Endothelial cell of umbilical vein (primary cell): Measurements from ENCODE around the gene IFNGR1. TPM values are rescaled to one million over a fixed set of nuclear protein-coding genes. Genes with fewer than 3 reads are reported as not detected.

ENCODE experiments used
- BruUV-seq: library from RNA; stranded (reverse); fragments of 400-500 nt; replicated peaks from 2 replicates; lab custom pipeline; 2021; lab: Mats Ljungman, UMichigan
- CTCF ChIA-PET: fragments of 300-600, 350-600 bp; sonication (Branson Sonifier 250); formaldehyde crosslinking; loops from one replicate; lab custom pipeline; 2021; ENCODE audit warnings: antibody characterized with exemption, inconsistent platforms; lab: Charles Lee
- POLR2A ChIA-PET: fragments of 300-600, 350-600 bp; sonication (Branson Sonifier 250); formaldehyde crosslinking; loops from one replicate; lab custom pipeline; 2021; ENCODE audit warnings: antibody characterized with exemption, inconsistent platforms; lab: Charles Lee
- DNase-seq: peaks from one replicate; pipeline ENCODE4 v3.0.0-alpha.2; 2011; ENCODE audit warnings: low read depth, low spot score
- FAIRE-seq: peaks from 2 replicates; lab custom pipeline; 2011; peaks lifted over from hg19 to GRCh38; lab: Jason Lieb, UNC
- H2AFZ ChIP-seq: 2 replicates; pipeline ENCODE4 v1.6.0; 2012; ENCODE audit warnings: low read depth, low read length, control low read depth, inconsistent platforms
- H3K27ac ChIP-seq: 2 replicates; pipeline ENCODE4 v1.5.1; 2011; ENCODE audit warnings: low read depth, mild to moderate bottlenecking, control low read depth, low read length, moderate library complexity; ENCODE audit not compliant: insufficient read depth
- H3K27me3 ChIP-seq, 2 experiments: 2 replicates each; pipeline versions ENCODE4 v1.6.0 to v1.6.1; 2011; ENCODE audit warnings: low read length in 2 of 2, mixed read lengths in 1 of 2; ENCODE audit not compliant: control insufficient read depth in 2 of 2, insufficient read depth in 2 of 2
- H3K36me3 ChIP-seq, 2 experiments: 2 replicates in 1 of 2; 3 replicates in 1 of 2; pipeline ENCODE4 v1.5.1; 2011; ENCODE audit warnings: low read length in 2 of 2, mild to moderate bottlenecking in 1 of 2, moderate library complexity in 1 of 2; ENCODE audit not compliant: control insufficient read depth in 2 of 2, insufficient read depth in 2 of 2; ENCODE audit errors: extremely low read depth in 1 of 2
- H3K4me1 ChIP-seq: 3 replicates; pipeline ENCODE4 v1.5.1; 2011; ENCODE audit warnings: mild to moderate bottlenecking, low read length; ENCODE audit not compliant: control insufficient read depth, insufficient read depth; ENCODE audit errors: extremely low read depth
- H3K4me2 ChIP-seq: 2 replicates; pipeline ENCODE4 v1.6.1; 2011; ENCODE audit warnings: low read length, control low read depth, mixed read lengths; ENCODE audit not compliant: insufficient read depth
- H3K4me3 ChIP-seq, 3 experiments: fragments of 200-600 bp in 1 of 3; sonication (generic), shearing (Covaris generic) in 1 of 3; replicated peaks in 1 of 3; 2 replicates each; pipeline ENCODE4 v1.5.1; 2011 to 2016; ENCODE audit warnings: control low read depth in 3 of 3, low read length in 3 of 3, mild to moderate bottlenecking in 2 of 3, inconsistent platforms in 1 of 3, low read depth in 1 of 3, moderate library complexity in 1 of 3; ENCODE audit not compliant: insufficient read depth in 1 of 3
- H3K79me2 ChIP-seq: 2 replicates; pipeline ENCODE4 v1.6.0; 2012; ENCODE audit warnings: low read length, inconsistent platforms; ENCODE audit not compliant: control insufficient read depth, insufficient read depth
- H3K9ac ChIP-seq: replicated peaks from 2 replicates; pipeline ENCODE3; 2011; ENCODE audit warnings: low read length, control low read depth; ENCODE audit not compliant: insufficient read depth; ENCODE audit errors: extremely low read depth
- H3K9me1 ChIP-seq: replicated peaks from 3 replicates; pipeline ENCODE4 v1.6.0; 2011; ENCODE audit warnings: mild to moderate bottlenecking, low read length; ENCODE audit not compliant: control insufficient read depth, insufficient read depth; ENCODE audit errors: extremely low read depth
- H3K9me3 ChIP-seq: replicated peaks from 2 replicates; pipeline ENCODE4 v1.5.1; 2012; ENCODE audit warnings: low read length, inconsistent platforms; ENCODE audit not compliant: control insufficient read depth, insufficient read depth
- H4K20me1 ChIP-seq: replicated peaks from 2 replicates; pipeline ENCODE3; 2011; ENCODE audit warnings: mild to moderate bottlenecking, low read length; ENCODE audit not compliant: control insufficient read depth, insufficient read depth; ENCODE audit errors: extremely low read depth
- CTCF ChIP-seq, 2 donors: IDR thresholded peaks; 1 replicate in 1 of 2; 2 replicates in 1 of 2; pipeline ENCODE4 v1.5.1; 2011; ENCODE audit warnings: low read length in 2 of 2, mild to moderate bottlenecking in 2 of 2, moderate library complexity in 2 of 2, control low read depth in 1 of 2, inconsistent platforms in 1 of 2, low read depth in 1 of 2; ENCODE audit not compliant: insufficient read depth in 1 of 2; ENCODE audit errors: extremely low read depth in 1 of 2
- EZH2 ChIP-seq: IDR thresholded peaks from 2 replicates; pipeline ENCODE4 v1.6.1; 2012; ENCODE audit warnings: borderline replicate concordance, low read depth, mild to moderate bottlenecking, moderate library complexity, low read length, inconsistent platforms; ENCODE audit not compliant: severe bottlenecking
- FOS ChIP-seq: IDR thresholded peaks from 2 replicates; pipeline ENCODE4 v1.6.1; 2011; ENCODE audit warnings: mild to moderate bottlenecking, low read length, moderate library complexity, borderline replicate concordance; ENCODE audit not compliant: insufficient read depth
- GATA2 ChIP-seq: IDR thresholded peaks from 2 replicates; pipeline ENCODE4 v1.7.0; 2011; ENCODE audit warnings: low read depth, mild to moderate bottlenecking, moderate library complexity, mixed read lengths, low read length; ENCODE audit not compliant: insufficient read length, insufficient read depth
- JUN ChIP-seq: IDR thresholded peaks from 2 replicates; pipeline ENCODE4 v1.6.1; 2011; ENCODE audit warnings: borderline replicate concordance, low read depth; ENCODE audit not compliant: insufficient read length, insufficient read depth
- MAX ChIP-seq: IDR thresholded peaks from 2 replicates; pipeline ENCODE4 v1.6.1; 2011; ENCODE audit not compliant: insufficient read depth, insufficient read length
- MYC ChIP-seq: IDR thresholded peaks from one replicate; pipeline ENCODE4 v1.6.1; 2011; ENCODE audit warnings: mild to moderate bottlenecking, low read depth, low read length
- POLR2A ChIP-seq: IDR thresholded peaks from 2 replicates; pipeline ENCODE4 v1.6.1; 2012; ENCODE audit warnings: low read depth, mild to moderate bottlenecking, control low read depth, low read length
- POLR2AphosphoS5 ChIP-seq: IDR thresholded peaks from 2 replicates; pipeline ENCODE4 v1.6.1; 2012; ENCODE audit warnings: low read depth, mild to moderate bottlenecking, control low read depth, low read length, moderate library complexity; ENCODE audit not compliant: insufficient read depth
- dilution Hi-C: fragments of 300-500 bp; cut with MboI; formaldehyde crosslinking; loops from one replicate; pipeline ENCODE4 v1.15.0; 2019; ENCODE audit warnings: low sequenced_read_pairs; ENCODE audit not compliant: extremely low pct_ligation_motif_present
- intact Hi-C: fragments of 100-400 bp; cut with micrococcal nuclease; formaldehyde crosslinking; loops from one replicate; pipeline ENCODE4 v1.10.0; 2022
- polyA plus RNA-seq, 4 experiments: library from polyadenylated mRNA; depleted of rRNA in 3 of 4; stranded (reverse) in 3 of 4; unstranded in 1 of 4; fragments of >200 nt; gene quantifications; 2 replicates each; pipeline versions ENCODE4 v1.2.1 to v1.2.3, GENCODE V29; 2011 to 2012; ENCODE audit warnings: missing spikeins in 1 of 4
- total RNA-seq: library from RNA; stranded (reverse); gene quantifications from 2 replicates; pipeline ENCODE4 v1.2.3, GENCODE V29; 2021

The IFNGR1 gene
- total and polyA plus RNA-seq, 2 donors (not counting 3 experiments of a cell fraction or from before 2014, with no cell fraction given), result 19.1 to 31.2 TPM

GRCh38 chr6:137150072-137150471 lies 69.1 kb downstream of the IFNGR1 start:
- Histone ChIP-seq H3K9ac (no peak overlapping the region), H2AFZ (no peak overlapping the region), H3K27ac (no peak overlapping the region), H4K20me1 (no peaks in the 10 kb centered on the region), H3K4me2 (no peak overlapping the region), H3K36me3 (no peaks in the 10 kb centered on the region), H3K9me1 (no peaks in the 10 kb centered on the region), H3K27me3 (no peaks in the 10 kb centered on the region), H3K4me1 (no peaks in the 10 kb centered on the region), H3K4me3 (no peak overlapping the region), H3K9me3 (no peaks in the 10 kb centered on the region), H3K79me2 (no peaks in the 10 kb centered on the region)
- dilution Hi-C loops (no loop called here), intact Hi-C loops (no loop called here)
- TF ChIP-seq POLR2A (no peak), MYC (no peak), EZH2 (no peak), GATA2 (no peak), POLR2AphosphoS5 (no peak), JUN (no peak), CTCF (IDR thresholded peaks at IDR 0.05; ENCODE audit: extremely low read depth in 1 of 2, insufficient read depth in 1 of 2, low read depth in 1 of 2, low read length in 2 of 2) (no peak), FOS (no peak), MAX (no peak)
- ChIA-PET CTCF (interaction anchor here (0.9 kb wide), 1 partner anchor 164 kb away, joined by 3 read pairs; no protein-coding TSS in a partner anchor), POLR2A (no interaction called here)
- DNase-seq (no peak), FAIRE-seq (no peak)
- BruUV-seq, result no TSS peak
